HEK293 (cell line): ENCODE results near the gene PIM1.

Experiments
- EGR2 ChIP-seq: fragments of 450-650 bp; formaldehyde crosslinking; IDR thresholded peaks from 2 replicates; pipeline ENCODE4 v1.5.1; 2016; ENCODE audit warnings: low read depth, missing biosample characterization, missing genetic modification characterization
- YY2 ChIP-seq: fragments of 450-650 bp; formaldehyde crosslinking; IDR thresholded peaks from 2 replicates; pipeline ENCODE4 v1.5.1; 2016; ENCODE audit warnings: missing biosample characterization, missing genetic modification characterization
- ZBTB21 ChIP-seq: fragments of 450-650 bp; formaldehyde crosslinking; IDR thresholded peaks from 2 replicates; pipeline ENCODE4 v1.5.1; 2017; ENCODE audit warnings: missing biosample characterization, missing genetic modification characterization
- ZNF169 ChIP-seq: fragments of 450-650 bp; formaldehyde crosslinking; IDR thresholded peaks from 2 replicates; pipeline ENCODE4 v1.5.1; 2016; ENCODE audit warnings: missing biosample characterization, missing genetic modification characterization
- ZNF394 ChIP-seq: fragments of 450-650 bp; formaldehyde crosslinking; IDR thresholded peaks from 2 replicates; pipeline ENCODE4 v1.5.1; 2016; ENCODE audit warnings: missing biosample characterization, missing genetic modification characterization, mild to moderate bottlenecking, moderate library complexity, borderline replicate concordance
- ZNF571 ChIP-seq: fragments of 450-650 bp; formaldehyde crosslinking; IDR thresholded peaks from 2 replicates; pipeline ENCODE4 v1.5.0; 2017; ENCODE audit warnings: missing biosample characterization, missing genetic modification characterization
- ZNF830 ChIP-seq: fragments of 450-650 bp; IDR thresholded peaks from 2 replicates; pipeline ENCODE4 v1.5.0; 2018; ENCODE audit warnings: missing biosample characterization, missing genetic modification characterization, low read depth, mild to moderate bottlenecking, moderate library complexity
- TF ChIP-seq, protein P1 (sequence below): fragments of 450-650 bp; formaldehyde crosslinking; IDR thresholded peaks from 2 replicates; pipeline ENCODE4 v1.5.1; 2016; ENCODE audit warnings: missing biosample characterization, missing genetic modification characterization, low read depth
- TF ChIP-seq, protein P2 (sequence below): fragments of 450-650 bp; formaldehyde crosslinking; IDR thresholded peaks from 2 replicates; pipeline ENCODE4 v1.5.1; 2017; ENCODE audit warnings: missing biosample characterization, missing genetic modification characterization
- TF ChIP-seq, protein P3 (sequence below): fragments of 450-650 bp; formaldehyde crosslinking; IDR thresholded peaks from 2 replicates; pipeline ENCODE4 v1.5.1; 2016; ENCODE audit warnings: missing biosample characterization, missing genetic modification characterization
- TF ChIP-seq, protein P4 (sequence below): fragments of 450-650 bp; formaldehyde crosslinking; IDR thresholded peaks from 2 replicates; pipeline ENCODE4 v1.5.1; 2016; ENCODE audit warnings: missing biosample characterization, missing genetic modification characterization

DNA sequence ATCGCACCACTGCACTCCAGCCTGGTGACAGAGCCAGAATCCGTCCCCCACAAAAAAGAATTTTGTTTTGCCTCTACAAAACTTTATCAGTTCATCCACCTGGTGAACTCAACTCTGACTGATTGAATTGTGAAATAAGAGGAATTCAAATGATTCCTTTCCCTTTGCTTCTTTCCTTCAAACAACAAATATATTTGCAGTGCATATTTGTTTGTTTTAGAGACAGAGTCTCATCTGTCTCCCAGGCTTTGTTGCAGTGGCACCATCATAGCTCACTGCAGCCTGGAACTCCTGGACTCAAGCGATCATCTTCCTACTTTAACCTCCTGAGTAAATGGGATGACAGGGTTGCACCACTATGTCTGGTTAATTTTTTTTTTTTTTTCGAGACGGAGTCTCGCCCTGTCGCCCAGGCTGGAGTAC, 23.2 kb upstream of the PIM1 start:
- TF ChIP-seq EGR2 (tag by site-specific recombination) (no peak), ZBTB21 (tag by site-specific recombination) (no peak), ZNF571 (no peak), ZNF169 (tag by site-specific recombination) (no peak), YY2 (tag by site-specific recombination) (no peak), ZNF394 (tag by site-specific recombination) (no peak), ZNF830 (tag by site-specific recombination) (no peak)
- TF ChIP-seq, protein P1, sequence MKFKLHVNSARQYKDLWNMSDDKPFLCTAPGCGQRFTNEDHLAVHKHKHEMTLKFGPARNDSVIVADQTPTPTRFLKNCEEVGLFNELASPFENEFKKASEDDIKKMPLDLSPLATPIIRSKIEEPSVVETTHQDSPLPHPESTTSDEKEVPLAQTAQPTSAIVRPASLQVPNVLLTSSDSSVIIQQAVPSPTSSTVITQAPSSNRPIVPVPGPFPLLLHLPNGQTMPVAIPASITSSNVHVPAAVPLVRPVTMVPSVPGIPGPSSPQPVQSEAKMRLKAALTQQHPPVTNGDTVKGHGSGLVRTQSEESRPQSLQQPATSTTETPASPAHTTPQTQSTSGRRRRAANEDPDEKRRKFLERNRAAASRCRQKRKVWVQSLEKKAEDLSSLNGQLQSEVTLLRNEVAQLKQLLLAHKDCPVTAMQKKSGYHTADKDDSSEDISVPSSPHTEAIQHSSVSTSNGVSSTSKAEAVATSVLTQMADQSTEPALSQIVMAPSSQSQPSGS: no peak
- TF ChIP-seq, protein P2, sequence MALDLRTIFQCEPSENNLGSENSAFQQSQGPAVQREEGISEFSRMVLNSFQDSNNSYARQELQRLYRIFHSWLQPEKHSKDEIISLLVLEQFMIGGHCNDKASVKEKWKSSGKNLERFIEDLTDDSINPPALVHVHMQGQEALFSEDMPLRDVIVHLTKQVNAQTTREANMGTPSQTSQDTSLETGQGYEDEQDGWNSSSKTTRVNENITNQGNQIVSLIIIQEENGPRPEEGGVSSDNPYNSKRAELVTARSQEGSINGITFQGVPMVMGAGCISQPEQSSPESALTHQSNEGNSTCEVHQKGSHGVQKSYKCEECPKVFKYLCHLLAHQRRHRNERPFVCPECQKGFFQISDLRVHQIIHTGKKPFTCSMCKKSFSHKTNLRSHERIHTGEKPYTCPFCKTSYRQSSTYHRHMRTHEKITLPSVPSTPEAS (tag by site-specific recombination): no peak
- TF ChIP-seq, protein P3, sequence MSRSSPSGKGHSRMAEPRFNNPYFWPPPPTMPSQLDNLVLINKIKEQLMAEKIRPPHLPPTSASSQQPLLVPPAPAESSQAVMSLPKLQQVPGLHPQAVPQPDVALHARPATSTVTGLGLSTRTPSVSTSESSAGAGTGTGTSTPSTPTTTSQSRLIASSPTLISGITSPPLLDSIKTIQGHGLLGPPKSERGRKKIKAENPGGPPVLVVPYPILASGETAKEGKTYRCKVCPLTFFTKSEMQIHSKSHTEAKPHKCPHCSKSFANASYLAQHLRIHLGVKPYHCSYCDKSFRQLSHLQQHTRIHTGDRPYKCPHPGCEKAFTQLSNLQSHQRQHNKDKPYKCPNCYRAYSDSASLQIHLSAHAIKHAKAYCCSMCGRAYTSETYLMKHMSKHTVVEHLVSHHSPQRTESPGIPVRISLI (tag by site-specific recombination): no peak
- TF ChIP-seq, protein P4, sequence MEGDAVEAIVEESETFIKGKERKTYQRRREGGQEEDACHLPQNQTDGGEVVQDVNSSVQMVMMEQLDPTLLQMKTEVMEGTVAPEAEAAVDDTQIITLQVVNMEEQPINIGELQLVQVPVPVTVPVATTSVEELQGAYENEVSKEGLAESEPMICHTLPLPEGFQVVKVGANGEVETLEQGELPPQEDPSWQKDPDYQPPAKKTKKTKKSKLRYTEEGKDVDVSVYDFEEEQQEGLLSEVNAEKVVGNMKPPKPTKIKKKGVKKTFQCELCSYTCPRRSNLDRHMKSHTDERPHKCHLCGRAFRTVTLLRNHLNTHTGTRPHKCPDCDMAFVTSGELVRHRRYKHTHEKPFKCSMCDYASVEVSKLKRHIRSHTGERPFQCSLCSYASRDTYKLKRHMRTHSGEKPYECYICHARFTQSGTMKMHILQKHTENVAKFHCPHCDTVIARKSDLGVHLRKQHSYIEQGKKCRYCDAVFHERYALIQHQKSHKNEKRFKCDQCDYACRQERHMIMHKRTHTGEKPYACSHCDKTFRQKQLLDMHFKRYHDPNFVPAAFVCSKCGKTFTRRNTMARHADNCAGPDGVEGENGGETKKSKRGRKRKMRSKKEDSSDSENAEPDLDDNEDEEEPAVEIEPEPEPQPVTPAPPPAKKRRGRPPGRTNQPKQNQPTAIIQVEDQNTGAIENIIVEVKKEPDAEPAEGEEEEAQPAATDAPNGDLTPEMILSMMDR (tag by site-specific recombination): no peak
